ENCODE results near the gene ADAM8. TPM values are rescaled to one million over a fixed set of nuclear protein-coding genes. Genes with fewer than 3 reads are reported as not detected.

ADAM8 gene
- total and polyA plus RNA-seq, 2 donors (not counting 1 experiment from before 2014, with no cell fraction given), result 116 to 196 TPM

- no peak overlapping the region for H3K9ac ChIP-seq (ENCODE audit: low read length)
- 98% methylated on average over 16 of the region's 16 CpGs for WGBS (ENCODE audit: insufficient coverage)
- H3K4me2 ChIP-seq (replicated peaks; ENCODE audit: low read depth, low read length, poor library complexity, severe bottlenecking), result no peak overlapping the region
- Mint-ChIP-seq H3K4me1 (peaks cover 35% of the 10 kb centered on the region), H3K27me3 (no peaks in the 10 kb centered on the region), H3K4me3 (peak overlapping the region; percentile 78), H3K9me3 (ENCODE audit: insufficient read depth) (no peaks in the 10 kb centered on the region), H3K27ac (no peak overlapping the region)
- peaks cover 21 to 37% of the 10 kb centered on the region in 2 donors for H3K4me1 ChIP-seq (ENCODE audit: control insufficient read depth in 2 of 2, insufficient read depth in 2 of 2, low read length in 2 of 2)
- peaks cover 33% of the 10 kb centered on the region for H3K79me2 ChIP-seq (ENCODE audit: control insufficient read depth, insufficient read depth, low read length)
- ChIA-PET CTCF (interaction anchor here (0.6 to 1.8 kb wide), 2 partner anchors 19 to 409 kb away, joined by 4 to 5 read pairs; no protein-coding TSS in a partner anchor), POLR2A (no interaction called here)
- H2AFZ ChIP-seq (ENCODE audit: insufficient read depth, low read depth, low read length, poor library complexity, severe bottlenecking), result no peak overlapping the region
- DNase-seq, result no peak
- H3K36me3 ChIP-seq (replicated peaks in 1 of 2; ENCODE audit: control extremely low read depth in 1 of 2, control insufficient read depth in 1 of 2, extremely low read depth in 1 of 2, insufficient read depth in 2 of 2, low read length in 1 of 2), result peaks cover 0 to 31% of the 10 kb centered on the region in 2 experiments
- intact Hi-C loops (cut with micrococcal nuclease), result loop anchor here (5.0 kb wide), 1 partner anchor 212 kb away; no protein-coding TSS in a partner anchor
- no peak for ATAC-seq (ENCODE audit: low read depth)
- TF ChIP-seq CTCF (IDR thresholded peaks at IDR 0.05), result no peak
- no peak overlapping the region for H3K4me3 ChIP-seq (ENCODE audit: control extremely low read depth in 1 of 5, extremely low read depth in 1 of 5, insufficient read depth in 1 of 5, low read depth in 2 of 5, low read length in 4 of 5)
- no peaks in the 10 kb centered on the region for H3K27me3 ChIP-seq (replicated peaks in 1 of 4; ENCODE audit: control extremely low read depth in 1 of 4, control insufficient read depth in 3 of 4, insufficient read depth in 4 of 4, low read length in 3 of 4)
- H3K27ac ChIP-seq (ENCODE audit: low read length in 2 of 2), result no peak overlapping the region
- peaks cover 32% of the 10 kb centered on the region for H4K20me1 ChIP-seq (ENCODE audit: control insufficient read depth, insufficient read depth, low read length, poor library complexity, severe bottlenecking)
- peaks cover 0 to 3% (median 0%) of the 10 kb centered on the region in 3 donors for H3K9me3 ChIP-seq (ENCODE audit: control extremely low read depth in 1 of 3, control insufficient read depth in 2 of 3, insufficient read depth in 1 of 3, low read length in 2 of 3)
Measured at GRCh38 chr10:133310399-133310755, 33.7 kb upstream of the ADAM8 start.

- intact Hi-C loops (cut with micrococcal nuclease), result loop anchor here (1.0 to 5.0 kb wide), 8 partner anchors 35 to 773 kb away; partner anchors contain the start of genes ECHS1, FUOM, INPP5A and MTG1
- Histone ChIP-seq H3K4me2 (replicated peaks; ENCODE audit: low read depth, low read length, poor library complexity, severe bottlenecking) (peak overlapping the region; percentile 86), H2AFZ (ENCODE audit: insufficient read depth, low read depth, low read length, poor library complexity, severe bottlenecking) (no peak overlapping the region), H4K20me1 (ENCODE audit: control insufficient read depth, insufficient read depth, low read length, poor library complexity, severe bottlenecking) (peaks cover 32% of the 10 kb centered on the region), H3K27me3 (replicated peaks in 1 of 4; ENCODE audit: control extremely low read depth in 1 of 4, control insufficient read depth in 3 of 4, insufficient read depth in 4 of 4, low read length in 3 of 4) (no peaks in the 10 kb centered on the region), H3K9me3 (ENCODE audit: control extremely low read depth in 1 of 3, control insufficient read depth in 2 of 3, insufficient read depth in 1 of 3, low read length in 2 of 3) (peaks cover 0 to 3% (median 0%) of the 10 kb centered on the region in 3 donors), H3K27ac (ENCODE audit: low read length in 2 of 2) (peak overlapping the region in 1 of 2 donors; percentile 96), H3K36me3 (replicated peaks in 1 of 2; ENCODE audit: control extremely low read depth in 1 of 2, control insufficient read depth in 1 of 2, extremely low read depth in 1 of 2, insufficient read depth in 2 of 2, low read length in 1 of 2) (peaks cover 0 to 31% of the 10 kb centered on the region in 2 experiments), H3K4me1 (ENCODE audit: control insufficient read depth in 2 of 2, insufficient read depth in 2 of 2, low read length in 2 of 2) (peaks cover 21 to 41% of the 10 kb centered on the region in 2 donors), H3K9ac (ENCODE audit: low read length) (peak overlapping the region; percentile 86), H3K79me2 (ENCODE audit: control insufficient read depth, insufficient read depth, low read length) (peaks cover 38% of the 10 kb centered on the region), H3K4me3 (ENCODE audit: control extremely low read depth in 1 of 5, extremely low read depth in 1 of 5, insufficient read depth in 1 of 5, low read depth in 2 of 5, low read length in 4 of 5) (peak overlapping the region in 1 of 5 experiments; percentile 94)
- no peak for TF ChIP-seq EZH2 (IDR thresholded peaks at IDR 0.05; ENCODE audit: borderline replicate concordance, insufficient read depth, low read depth, low read length, poor library complexity, severe bottlenecking)
- no peak for TF ChIP-seq CTCF (IDR thresholded peaks at IDR 0.05)
- ChIA-PET POLR2A (no interaction called here), CTCF (interaction anchor here (0.6 to 1.8 kb wide), 2 partner anchors 20 to 408 kb away, joined by 4 to 5 read pairs; no protein-coding TSS in a partner anchor)
- Mint-ChIP-seq H3K27me3 (no peaks in the 10 kb centered on the region), H3K9me3 (ENCODE audit: insufficient read depth) (no peaks in the 10 kb centered on the region), H3K4me1 (peaks cover 38% of the 10 kb centered on the region), H3K27ac (peak overlapping the region; percentile 73), H3K4me3 (peak overlapping the region; percentile 78)
- no peak for ATAC-seq (ENCODE audit: low read depth)
- WGBS (ENCODE audit: insufficient coverage), result 89% methylated on average over 33 of the region's 33 CpGs
- no peak for DNase-seq
Measured at GRCh38 chr10:133309720-133310398, 33.2 kb upstream of the ADAM8 start.
